K562 (cell line): ENCODE results near the gene SHROOM3. TPM values are rescaled to one million over a fixed set of nuclear protein-coding genes. Genes with fewer than 3 reads are reported as not detected.
A peak's percentile ranks its signal among the peaks of the same experiment; 100 is the strongest.

Source experiments
- ATAC-seq: fragments of 200-7000 bp; cut with Tn5 transposase; 3 replicates; pipeline ENCODE4 v1.9.1; 2020; ENCODE audit warnings: moderate library complexity
- BruUV-seq: library from RNA; stranded (reverse); fragments of 400-500 nt; replicated peaks from 2 replicates; lab custom pipeline; 2021; lab: Mats Ljungman, UMichigan
- CTCF ChIA-PET: fragments of 300-600 bp; formaldehyde crosslinking; extraction: SDS; loops from one replicate; lab custom pipeline; 2021; ENCODE audit warnings: low intra/inter-chr PET ratio; lab: Yijun Ruan, JAX
- POLR2A ChIA-PET: fragments of 300-600, 350-650 bp; sonication (Branson Sonifier 250); formaldehyde crosslinking; extraction: SDS; loops from one replicate; lab custom pipeline; 2021; ENCODE audit warnings: antibody characterized with exemption, inconsistent platforms; lab: Yijun Ruan, JAX
- DNase-seq, 4 experiments: peaks; one replicate each; pipeline versions ENCODE4 v3.0.0 to v3.0.0-alpha.2; 2011 to 2018; ENCODE audit warnings: low spot score in 3 of 4, mixed read lengths in 3 of 4; ENCODE audit errors: extremely low read depth in 1 of 4
- FAIRE-seq: peaks from 2 replicates; lab custom pipeline; 2011; peaks lifted over from hg19 to GRCh38; lab: Jason Lieb, UNC
- H2AFZ ChIP-seq: 2 replicates; pipeline ENCODE4 v1.6.0; 2011; ENCODE audit warnings: low read depth, low read length, control low read depth, inconsistent platforms
- H3K27ac ChIP-seq: fragments of 200-600 bp; 3 replicates; pipeline ENCODE4 v1.8.0; 2011; ENCODE audit warnings: low read depth, mild to moderate bottlenecking, control low read depth, inconsistent platforms, low read length, moderate library complexity, mixed read lengths; ENCODE audit errors: extremely low read depth
- H3K27me3 ChIP-seq, 2 experiments: fragments of 300-600 bp in 1 of 2; 2 replicates in 1 of 2; 3 replicates in 1 of 2; pipeline versions ENCODE4 v1.6.0 to v1.8.0; 2011; ENCODE audit warnings: inconsistent platforms in 2 of 2, low read length in 2 of 2, mild to moderate bottlenecking in 1 of 2, mixed read lengths in 1 of 2, moderate library complexity in 1 of 2; ENCODE audit not compliant: control insufficient read depth in 2 of 2, insufficient read depth in 2 of 2
- H3K36me3 ChIP-seq: fragments of 300-600 bp; 3 replicates; pipeline ENCODE4 v1.8.0; 2011; ENCODE audit warnings: mild to moderate bottlenecking, low read length, inconsistent platforms; ENCODE audit not compliant: control insufficient read depth, insufficient read depth
- H3K4me1 ChIP-seq, 2 experiments: fragments of 200-600 bp in 1 of 2; replicated peaks in 1 of 2; 2 replicates in 1 of 2; 3 replicates in 1 of 2; pipeline versions ENCODE4 v1.5.1 to v1.8.0; 2011; ENCODE audit warnings: inconsistent platforms in 2 of 2, low read length in 2 of 2, mild to moderate bottlenecking in 1 of 2, mixed read lengths in 1 of 2, moderate library complexity in 1 of 2; ENCODE audit not compliant: control insufficient read depth in 2 of 2, insufficient read depth in 2 of 2
- H3K4me2 ChIP-seq: 2 replicates; pipeline ENCODE4 v1.6.1; 2011; ENCODE audit warnings: low read length, control low read depth, inconsistent platforms, mixed read lengths; ENCODE audit not compliant: insufficient read depth
- H3K4me3 ChIP-seq: fragments of 200-600 bp; sonication (generic), shearing (Covaris generic); 2 replicates; pipeline ENCODE4 v1.5.1; 2016; ENCODE audit warnings: control low read depth, inconsistent platforms
- H3K79me2 ChIP-seq: fragments of 200-600 bp; 3 replicates; pipeline ENCODE4 v1.8.0; 2011; ENCODE audit warnings: low read length, inconsistent platforms; ENCODE audit not compliant: control insufficient read depth, insufficient read depth
- H3K9ac ChIP-seq, 2 experiments: 2 replicates each; pipeline versions ENCODE4 v1.6.0 to v1.6.1; 2011; ENCODE audit warnings: low read depth in 2 of 2, low read length in 2 of 2, control low read depth in 1 of 2, inconsistent platforms in 1 of 2, mild to moderate bottlenecking in 1 of 2, mixed read lengths in 1 of 2; ENCODE audit not compliant: insufficient read depth in 1 of 2
- H3K9me1 ChIP-seq: one replicate; pipeline ENCODE4 v1.6.0; 2011; ENCODE audit warnings: inconsistent platforms, mild to moderate bottlenecking, low read length, moderate library complexity; ENCODE audit not compliant: control insufficient read depth, insufficient read depth
- H3K9me3 ChIP-seq: replicated peaks from 2 replicates; pipeline ENCODE4 v1.5.1; 2011; ENCODE audit warnings: low read depth, low read length, inconsistent platforms; ENCODE audit not compliant: control insufficient read depth, insufficient read depth
- H4K20me1 ChIP-seq: replicated peaks from 2 replicates; pipeline ENCODE4 v1.6.1; 2011; ENCODE audit warnings: low read length, inconsistent platforms, mixed read lengths; ENCODE audit not compliant: control insufficient read depth, insufficient read depth
- ADNP ChIP-seq: fragments of 200-800 bp; sonication (Bioruptor generic); IDR thresholded peaks from 2 replicates; pipeline ENCODE4 v1.6.1; 2016; ENCODE audit warnings: missing genetic modification characterization, missing compliant biosample characterization
- KLF13 ChIP-seq: fragments of 450-650 bp; IDR thresholded peaks from 2 replicates; pipeline ENCODE4 v1.6.1; 2016; ENCODE audit warnings: missing genetic modification characterization, low read depth, mild to moderate bottlenecking, missing compliant biosample characterization, moderate library complexity, borderline replicate concordance
- PTBP1 ChIP-seq: fragments of 200-400 bp; formaldehyde crosslinking; IDR thresholded peaks from 2 replicates; pipeline ENCODE4 v1.6.1; 2017; ENCODE audit warnings: low read depth, low read length
- RBM34 ChIP-seq: fragments of 200-400 bp; formaldehyde crosslinking; IDR thresholded peaks from 2 replicates; pipeline ENCODE4 v1.6.1; 2018; ENCODE audit warnings: low read length, borderline replicate concordance; ENCODE audit not compliant: insufficient read depth
- SIN3B ChIP-seq: fragments of 450-650 bp; IDR thresholded peaks from 2 replicates; pipeline ENCODE4 v1.6.1; 2017; ENCODE audit warnings: low read depth, mild to moderate bottlenecking, moderate library complexity
- SIRT6 ChIP-seq: IDR thresholded peaks from one replicate; pipeline ENCODE4 v1.6.1; 2012; ENCODE audit warnings: low read depth, mild to moderate bottlenecking, control low read depth, inconsistent platforms, low read length, moderate library complexity
- ZC3H11A ChIP-seq: IDR thresholded peaks from 2 replicates; pipeline ENCODE4 v1.6.1; 2012; ENCODE audit warnings: low read depth, low read length, improper control_type of control experiment
- ZNF384 ChIP-seq: IDR thresholded peaks from 2 replicates; pipeline ENCODE4 v1.6.1; 2012; ENCODE audit warnings: low read depth, low read length, improper control_type of control experiment
- ZNF644 ChIP-seq: fragments of 200-800 bp; sonication (Bioruptor generic); IDR thresholded peaks from 2 replicates; pipeline ENCODE4 v1.6.1; 2016; ENCODE audit warnings: low read depth, missing genetic modification characterization, missing compliant biosample characterization
- ZNF77 ChIP-seq: fragments of 250-450 bp; sonication (Bioruptor Pico); IDR thresholded peaks from 2 replicates; pipeline ENCODE4 v1.5.0; 2020
- ZNF785 ChIP-seq: fragments of 250-450 bp; sonication (Bioruptor Pico); IDR thresholded peaks from 2 replicates; pipeline ENCODE4 v1.4.0; 2020; ENCODE audit warnings: mild to moderate bottlenecking
- ZNF830 ChIP-seq: fragments of 250-450 bp; sonication (Bioruptor Pico); IDR thresholded peaks from 2 replicates; pipeline ENCODE4 v1.5.0; 2021; ENCODE audit warnings: mild to moderate bottlenecking
- WGBS: fragments of 100-300 bp; shearing (Covaris generic); methylation state at CpG from one replicate; pipeline ENCODE4 v1.1.6; 2016; ENCODE audit warnings: low coverage, mixed read lengths; ENCODE audit not compliant: insufficient coverage; ENCODE audit errors: missing lambda C conversion rate; 5-methylcytosine and 5-hydroxymethylcytosine counted together
- in situ Hi-C: fragments of 300-500 bp; cut with MboI; formaldehyde crosslinking; loops from 4 replicates; pipeline ENCODE4 v1.15.0; 2018; ENCODE audit warnings: inconsistent platforms, mixed read lengths
- intact Hi-C: fragments of 100-400 bp; cut with micrococcal nuclease; formaldehyde crosslinking; loops from 2 replicates; pipeline ENCODE4 v1.14.2; 2022
- polyA plus RNA-seq, 8 experiments: library from polyadenylated mRNA; depleted of rRNA in 4 of 8; stranded (reverse) in 5 of 8; unstranded in 3 of 8; fragments of >200 nt; fragmentation: Nextera tagmentation in 2 of 8; fragmentation: Illumina TruSeq in 1 of 8; extraction: Ambion mirVana in 2 of 8; extraction: Trizol in 1 of 8; gene quantifications; 2 replicates each; pipeline versions ENCODE4 v1.2.1 to v1.2.3, GENCODE V29; 2011 to 2014; ENCODE audit warnings: inconsistent platforms in 1 of 8, missing spikeins in 1 of 8
- total RNA-seq, 7 experiments: library from RNA; depleted of rRNA in 6 of 7; stranded (reverse); fragments of >200 nt in 6 of 7; fragmentation: Illumina TruSeq in 2 of 7; extraction: Trizol in 2 of 7; gene quantifications; 2 replicates each; pipeline versions ENCODE4 v1.2.1 to v1.2.3, GENCODE V29; 2011 to 2021; ENCODE audit warnings: low replicate concordance in 1 of 7
- TF ChIP-seq, protein P1 (sequence below): fragments of 450-650 bp; IDR thresholded peaks from 2 replicates; pipeline ENCODE4 v1.6.1; 2018; ENCODE audit warnings: mild to moderate bottlenecking, low read depth; ENCODE audit not compliant: partially characterized antibody
- TF ChIP-seq, protein P2 (sequence below), 2 experiments: IDR thresholded peaks; 2 replicates each; pipeline ENCODE4 v1.6.1; 2012; ENCODE audit warnings: improper control_type of control experiment in 2 of 2, low read depth in 2 of 2, low read length in 2 of 2, borderline replicate concordance in 1 of 2

Gene SHROOM3
- total and polyA plus RNA-seq, 9 of the 15 experiments (the other 6 are each of a cell fraction or from before 2014, with no cell fraction given), result 0.01 to 0.07 TPM; not detected in 7

DNA sequence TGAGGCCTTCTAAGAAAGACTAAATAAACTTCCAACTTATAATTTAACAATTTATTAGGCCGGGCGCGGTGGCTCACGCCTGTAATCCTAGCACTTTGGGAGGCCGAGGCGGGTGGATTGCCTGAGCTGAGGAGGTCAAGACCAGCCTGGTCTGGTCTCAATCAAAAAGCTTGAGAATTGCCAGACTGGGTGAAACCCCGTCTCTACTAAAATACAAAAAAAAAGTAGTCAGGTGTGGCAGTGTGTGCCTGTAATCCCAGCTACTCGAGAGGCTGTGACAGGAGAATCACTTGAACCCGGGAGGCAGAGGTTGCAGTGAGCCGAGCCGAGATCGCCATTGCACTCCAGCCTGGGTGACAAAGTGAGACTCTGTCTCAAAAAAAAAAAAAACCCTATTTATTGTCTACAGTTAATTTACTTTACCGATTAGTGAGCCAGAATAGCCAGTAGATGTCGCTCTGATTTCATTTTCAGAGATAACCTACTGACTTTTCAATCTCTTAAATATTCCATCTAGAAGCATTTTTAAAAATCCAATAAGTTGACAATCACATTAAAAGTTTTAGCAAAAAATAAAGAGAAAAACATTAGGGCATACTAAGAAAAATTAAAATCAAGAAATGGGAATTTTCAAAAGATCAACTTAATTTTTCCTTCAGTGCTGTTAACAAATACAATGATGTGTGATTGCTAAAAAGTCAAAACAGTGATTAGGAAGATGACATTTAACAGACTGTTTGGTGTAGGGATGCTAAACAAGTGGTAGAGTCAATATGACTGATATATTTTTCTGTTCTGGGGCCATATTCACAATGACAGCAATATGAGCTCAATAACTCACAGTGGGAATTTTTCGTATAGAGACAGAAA is 4.3 kb upstream of the SHROOM3 start:
- Histone ChIP-seq H3K4me1 (no peaks in the 10 kb centered on the region), H3K27ac (no peak overlapping the region), H3K4me2 (no peak overlapping the region), H4K20me1 (no peaks in the 10 kb centered on the region), H3K9me1 (no peaks in the 10 kb centered on the region), H3K36me3 (no peaks in the 10 kb centered on the region), H2AFZ (peak overlapping the region; percentile 56; the same call in 1 of the 2 replicates), H3K4me3 (no peak overlapping the region), H3K9ac (no peak overlapping the region), H3K79me2 (no peaks in the 10 kb centered on the region), H3K27me3 (peaks cover 1 to 5% of the 10 kb centered on the region in 2 experiments; a peak in 3 of 5 replicates), H3K9me3 (no peaks in the 10 kb centered on the region)
- POLR2A ChIA-PET, result interaction anchor here (0.6 kb wide), 1 partner anchor 20 kb away, joined by 3 read pairs; no protein-coding TSS in a partner anchor
- in situ Hi-C loops, result loop anchor here (5.0 to 10.0 kb wide), 2 partner anchors 77 to 324 kb away; no protein-coding TSS in a partner anchor
- intact Hi-C loops, result loop anchor here (1.0 to 10.0 kb wide), 4 partner anchors 75 to 774 kb away; no protein-coding TSS in a partner anchor
- WGBS, result 27% methylated on average over 15 of the region's 15 CpGs
- BruUV-seq, result no TSS peak
- DNase-seq, result peak in 2 of 4 experiments; percentile 42 to 55
- peak; percentile 74 for ATAC-seq
- CTCF ChIA-PET, result interaction anchor here (0.6 to 3.2 kb wide), 5 partner anchors 72 to 514 kb away, joined by 3 to 39 read pairs (median 4); no protein-coding TSS in a partner anchor
- peak; percentile 69 for FAIRE-seq
- TF ChIP-seq KLF13 (tag) (no peak), ZNF644 (tag) (no peak), ADNP (tag) (no peak), ZNF77 (CRISPR knock-in tag) (no peak), RBM34 (no peak), SIRT6 (no peak), ZNF384 (peak; percentile 84), PTBP1 (no peak), SIN3B (no peak), ZC3H11A (no peak), ZNF830 (CRISPR knock-in tag) (no peak), ZNF785 (no peak)
- TF ChIP-seq, protein P1, sequence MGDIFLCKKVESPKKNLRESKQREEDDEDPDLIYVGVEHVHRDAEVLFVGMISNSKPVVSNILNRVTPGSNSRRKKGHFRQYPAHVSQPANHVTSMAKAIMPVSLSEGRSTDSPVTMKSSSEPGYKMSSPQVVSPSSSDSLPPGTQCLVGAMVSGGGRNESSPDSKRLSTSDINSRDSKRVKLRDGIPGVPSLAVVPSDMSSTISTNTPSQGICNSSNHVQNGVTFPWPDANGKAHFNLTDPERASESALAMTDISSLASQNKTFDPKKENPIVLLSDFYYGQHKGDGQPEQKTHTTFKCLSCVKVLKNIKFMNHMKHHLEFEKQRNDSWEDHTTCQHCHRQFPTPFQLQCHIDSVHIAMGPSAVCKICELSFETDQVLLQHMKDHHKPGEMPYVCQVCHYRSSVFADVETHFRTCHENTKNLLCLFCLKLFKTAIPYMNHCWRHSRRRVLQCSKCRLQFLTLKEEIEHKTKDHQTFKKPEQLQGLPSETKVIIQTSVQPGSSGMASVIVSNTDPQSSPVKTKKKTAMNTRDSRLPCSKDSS, result no peak
- TF ChIP-seq, protein P2, sequence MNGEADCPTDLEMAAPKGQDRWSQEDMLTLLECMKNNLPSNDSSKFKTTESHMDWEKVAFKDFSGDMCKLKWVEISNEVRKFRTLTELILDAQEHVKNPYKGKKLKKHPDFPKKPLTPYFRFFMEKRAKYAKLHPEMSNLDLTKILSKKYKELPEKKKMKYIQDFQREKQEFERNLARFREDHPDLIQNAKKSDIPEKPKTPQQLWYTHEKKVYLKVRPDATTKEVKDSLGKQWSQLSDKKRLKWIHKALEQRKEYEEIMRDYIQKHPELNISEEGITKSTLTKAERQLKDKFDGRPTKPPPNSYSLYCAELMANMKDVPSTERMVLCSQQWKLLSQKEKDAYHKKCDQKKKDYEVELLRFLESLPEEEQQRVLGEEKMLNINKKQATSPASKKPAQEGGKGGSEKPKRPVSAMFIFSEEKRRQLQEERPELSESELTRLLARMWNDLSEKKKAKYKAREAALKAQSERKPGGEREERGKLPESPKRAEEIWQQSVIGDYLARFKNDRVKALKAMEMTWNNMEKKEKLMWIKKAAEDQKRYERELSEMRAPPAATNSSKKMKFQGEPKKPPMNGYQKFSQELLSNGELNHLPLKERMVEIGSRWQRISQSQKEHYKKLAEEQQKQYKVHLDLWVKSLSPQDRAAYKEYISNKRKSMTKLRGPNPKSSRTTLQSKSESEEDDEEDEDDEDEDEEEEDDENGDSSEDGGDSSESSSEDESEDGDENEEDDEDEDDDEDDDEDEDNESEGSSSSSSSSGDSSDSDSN (IDR thresholded peaks at IDR 0.05; ENCODE audit: borderline replicate concordance in 1 of 2, low read depth in 2 of 2, low read length in 2 of 2), result no peak
